HepG2 (cell line): Measurements from ENCODE around the gene MARF1. TPM values are rescaled to one million over a fixed set of nuclear protein-coding genes. Genes with fewer than 3 reads are reported as not detected.

ENCODE experiments used
- BORCS8-MEF2B ChIP-seq: sonication (generic); formaldehyde crosslinking; IDR thresholded peaks from 2 replicates; pipeline ENCODE4 v1.8.0; 2022; ENCODE audit warnings: mild to moderate bottlenecking, missing genetic modification reagents
- ELF3 ChIP-seq: IDR thresholded peaks from 2 replicates; pipeline ENCODE4 v1.6.1; 2016; ENCODE audit warnings: missing genetic modification reagents, missing compliant biosample characterization
- JDP2 ChIP-seq: sonication (generic); formaldehyde crosslinking; IDR thresholded peaks from 2 replicates; pipeline ENCODE4 v1.8.1; 2022; ENCODE audit warnings: missing genetic modification reagents, borderline replicate concordance
- KAT8 ChIP-seq: IDR thresholded peaks from 2 replicates; pipeline ENCODE4 v1.6.1; 2016; ENCODE audit warnings: missing genetic modification reagents, missing compliant biosample characterization
- KLF6 ChIP-seq: IDR thresholded peaks from 2 replicates; pipeline ENCODE4 v1.8.0; 2016; ENCODE audit warnings: missing biosample characterization, missing genetic modification reagents
- MTA3 ChIP-seq: sonication (generic); formaldehyde crosslinking; IDR thresholded peaks from 2 replicates; pipeline ENCODE4 v1.4.0; 2020; ENCODE audit warnings: missing genetic modification reagents
- MZF1 ChIP-seq: sonication (generic); formaldehyde crosslinking; IDR thresholded peaks from 2 replicates; pipeline ENCODE4 v1.8.1; 2023; ENCODE audit warnings: mild to moderate bottlenecking, missing genetic modification reagents, borderline replicate concordance
- SAFB2 ChIP-seq: sonication (generic); formaldehyde crosslinking; IDR thresholded peaks from 2 replicates; pipeline ENCODE4 v1.5.1; 2020; ENCODE audit warnings: missing genetic modification reagents, low read depth, mild to moderate bottlenecking, borderline replicate concordance
- SMAD9 ChIP-seq: sonication (generic); formaldehyde crosslinking; IDR thresholded peaks from 2 replicates; pipeline ENCODE4 v1.5.1; 2020; ENCODE audit warnings: mild to moderate bottlenecking, missing genetic modification reagents
- TEAD2 ChIP-seq: sonication (generic); formaldehyde crosslinking; IDR thresholded peaks from 2 replicates; pipeline ENCODE4 v1.9.0; 2021; ENCODE audit warnings: missing genetic modification reagents
- ZFP82 ChIP-seq: sonication (generic); formaldehyde crosslinking; IDR thresholded peaks from 2 replicates; pipeline ENCODE4 v1.5.1; 2020; ENCODE audit warnings: mild to moderate bottlenecking, missing genetic modification reagents, borderline replicate concordance
- ZFP90 ChIP-seq: sonication (generic); formaldehyde crosslinking; IDR thresholded peaks from 2 replicates; pipeline ENCODE4 v1.8.0; 2022; ENCODE audit warnings: missing genetic modification reagents, mild to moderate bottlenecking, inconsistent platforms, borderline replicate concordance
- ZNF343 ChIP-seq: sonication (generic); formaldehyde crosslinking; IDR thresholded peaks from 2 replicates; pipeline ENCODE4 v1.4.0; 2020; ENCODE audit warnings: mild to moderate bottlenecking, missing genetic modification reagents
- ZNF570 ChIP-seq: sonication (generic); formaldehyde crosslinking; IDR thresholded peaks from 2 replicates; pipeline ENCODE4 v1.4.0; 2020; ENCODE audit warnings: mild to moderate bottlenecking, missing genetic modification reagents, borderline replicate concordance
- ZNF616 ChIP-seq: sonication (generic); formaldehyde crosslinking; IDR thresholded peaks from 2 replicates; pipeline ENCODE4 v1.5.0; 2020; ENCODE audit warnings: low read depth, mild to moderate bottlenecking, missing genetic modification reagents
- ZNF629 ChIP-seq: sonication (generic); formaldehyde crosslinking; conservative IDR thresholded peaks from 2 replicates; pipeline ENCODE4 v1.5.0; 2020; ENCODE audit warnings: missing genetic modification reagents
- ZNF737 ChIP-seq: sonication (generic); formaldehyde crosslinking; IDR thresholded peaks from 2 replicates; pipeline ENCODE4 v1.5.0; 2020; ENCODE audit warnings: missing genetic modification reagents, mild to moderate bottlenecking, borderline replicate concordance
- ZNF761 ChIP-seq: sonication (generic); formaldehyde crosslinking; conservative IDR thresholded peaks from 2 replicates; pipeline ENCODE4 v1.4.0; 2020; ENCODE audit warnings: mild to moderate bottlenecking, missing genetic modification reagents
- ZSCAN30 ChIP-seq: sonication (generic); formaldehyde crosslinking; IDR thresholded peaks from 2 replicates; pipeline ENCODE4 v1.5.0; 2020; ENCODE audit warnings: mild to moderate bottlenecking, missing genetic modification reagents
- polyA plus RNA-seq, 8 experiments: library from polyadenylated mRNA; depleted of rRNA in 3 of 8; stranded (reverse) in 7 of 8; unstranded in 1 of 8; fragments of >200 nt; fragmentation: Illumina TruSeq in 4 of 8; extraction: Trizol in 4 of 8; gene quantifications; 2 replicates each; pipeline versions ENCODE4 v1.2.1 to v1.2.3, GENCODE V29; 2011 to 2016; ENCODE audit warnings: low read depth in 4 of 8, missing spikeins in 1 of 8, mixed read lengths in 1 of 8; ENCODE audit not compliant: insufficient read depth in 1 of 8
- total RNA-seq, 5 experiments: library from RNA; depleted of rRNA; stranded (reverse); fragments of >200 nt; fragmentation: Illumina TruSeq; extraction: Trizol; gene quantifications; 2 replicates each; pipeline ENCODE4 v1.2.3, GENCODE V29; 2016; ENCODE audit warnings: low read depth in 1 of 5
- TF ChIP-seq, protein P1 (sequence below): sonication (generic); formaldehyde crosslinking; IDR thresholded peaks from 2 replicates; pipeline ENCODE4 v1.8.0; 2022; ENCODE audit warnings: mild to moderate bottlenecking, missing genetic modification reagents, borderline replicate concordance
- TF ChIP-seq, protein P2 (sequence below): IDR thresholded peaks from 2 replicates; pipeline ENCODE4 v1.6.1; 2018; ENCODE audit warnings: missing genetic modification reagents, mild to moderate bottlenecking, missing compliant biosample characterization
- TF ChIP-seq, protein P3 (sequence below), 2 experiments: sonication (generic) in 1 of 2; formaldehyde crosslinking in 1 of 2; IDR thresholded peaks; 2 replicates each; pipeline versions ENCODE4 v1.5.1 to v1.6.1; 2011 to 2020; ENCODE audit warnings: borderline replicate concordance in 1 of 2, low read depth in 1 of 2, low read length in 1 of 2, mild to moderate bottlenecking in 1 of 2, missing genetic modification reagents in 1 of 2, moderate library complexity in 1 of 2

MARF1 gene
- total and polyA plus RNA-seq, 2 of the 13 experiments (the other 11 are each of a cell fraction or from before 2014, with no cell fraction given): 8.7 to 20.7 TPM

DNA sequence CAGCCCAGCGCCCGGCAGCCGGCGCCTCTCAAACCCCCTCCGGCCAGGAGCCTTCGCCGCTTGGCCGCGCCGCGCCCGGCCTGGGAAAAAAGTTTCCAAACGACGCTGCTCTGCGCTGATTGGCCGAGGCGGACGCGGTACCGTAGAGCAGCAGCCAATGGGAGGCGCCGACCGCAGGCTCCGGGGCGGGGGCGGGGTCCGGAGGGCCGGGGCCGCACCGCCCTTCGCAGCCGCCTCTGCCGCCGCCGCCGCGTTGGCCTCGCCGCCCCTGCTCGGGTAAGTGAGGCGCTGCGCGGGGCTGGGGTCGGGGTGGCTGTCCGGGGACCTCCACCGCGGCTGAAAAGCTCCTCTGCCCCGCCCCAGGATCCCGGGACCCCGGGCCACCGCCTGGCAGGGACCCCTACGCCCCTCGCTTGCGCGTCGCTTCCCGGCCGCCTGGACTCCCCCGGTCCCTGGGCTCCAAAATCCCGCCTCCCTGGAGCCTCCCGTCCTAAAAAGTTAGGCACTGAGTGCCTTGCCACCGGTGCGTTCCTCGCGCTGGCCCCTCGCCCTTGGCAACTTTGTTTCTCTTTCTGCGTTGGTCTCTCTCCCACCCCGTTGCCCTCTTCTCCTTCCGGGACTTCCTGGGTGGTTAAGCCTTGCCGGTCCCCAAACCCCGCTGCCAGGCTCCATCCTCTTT lies 7.2 kb upstream of the MARF1 start, which contains the start of gene NDE1 (continued):
- TF ChIP-seq ZFP90: no peak; the same call in 1 of the 2 replicates
- 0 out of 2 replicates have a peak, but pooled peaks have one; percentile 69 for TF ChIP-seq ZNF761 (CRISPR knock-in tag)
- no peak for TF ChIP-seq MTA3 (CRISPR knock-in tag)
- peak; percentile 43 for TF ChIP-seq ELF3
- TF ChIP-seq SAFB2 (CRISPR knock-in tag): peak; percentile 95
- no peak for TF ChIP-seq ZSCAN30
- TF ChIP-seq ZNF616 (CRISPR knock-in tag): no peak; the same call in 1 of the 2 replicates
- 0 out of 2 replicates have a peak, but pooled peaks have one; percentile 52 for TF ChIP-seq ZNF570 (CRISPR knock-in tag)
- 0 out of 2 replicates have a peak, but pooled peaks have one; percentile 57 for TF ChIP-seq ZNF737
- TF ChIP-seq SMAD9: no peak; the same call in 1 of the 2 replicates
- TF ChIP-seq JDP2 (CRISPR knock-in tag): peak; percentile 37; the same call in 1 of the 2 replicates
- TF ChIP-seq KLF6 (CRISPR knock-in tag): peak; percentile 80
- peak; percentile 50; the same call in 1 of the 2 replicates for TF ChIP-seq ZNF343
- 0 out of 2 replicates have a peak, but pooled peaks have one; percentile 42 for TF ChIP-seq KAT8
- TF ChIP-seq, protein P1, sequence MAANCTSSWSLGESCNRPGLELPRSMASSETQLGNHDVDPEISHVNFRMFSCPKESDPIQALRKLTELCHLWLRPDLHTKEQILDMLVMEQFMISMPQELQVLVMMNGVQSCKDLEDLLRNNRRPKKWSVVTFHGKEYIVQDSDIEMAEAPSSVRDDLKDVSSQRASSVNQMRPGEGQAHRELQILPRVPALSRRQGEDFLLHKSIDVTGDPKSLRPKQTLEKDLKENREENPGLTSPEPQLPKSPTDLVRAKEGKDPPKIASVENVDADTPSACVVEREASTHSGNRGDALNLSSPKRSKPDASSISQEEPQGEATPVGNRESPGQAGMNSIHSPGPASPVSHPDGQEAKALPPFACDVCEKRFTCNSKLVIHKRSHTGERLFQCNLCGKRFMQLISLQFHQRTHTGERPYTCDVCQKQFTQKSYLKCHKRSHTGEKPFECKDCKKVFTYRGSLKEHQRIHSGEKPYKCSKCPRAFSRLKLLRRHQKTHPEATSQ (CRISPR knock-in tag): no peak
- 0 out of 2 replicates have a peak, but pooled peaks have one; percentile 46 for TF ChIP-seq TEAD2 (CRISPR knock-in tag)
- TF ChIP-seq BORCS8-MEF2B (CRISPR knock-in tag): peak; percentile 34; the same call in 1 of the 2 replicates
- TF ChIP-seq, protein P2, sequence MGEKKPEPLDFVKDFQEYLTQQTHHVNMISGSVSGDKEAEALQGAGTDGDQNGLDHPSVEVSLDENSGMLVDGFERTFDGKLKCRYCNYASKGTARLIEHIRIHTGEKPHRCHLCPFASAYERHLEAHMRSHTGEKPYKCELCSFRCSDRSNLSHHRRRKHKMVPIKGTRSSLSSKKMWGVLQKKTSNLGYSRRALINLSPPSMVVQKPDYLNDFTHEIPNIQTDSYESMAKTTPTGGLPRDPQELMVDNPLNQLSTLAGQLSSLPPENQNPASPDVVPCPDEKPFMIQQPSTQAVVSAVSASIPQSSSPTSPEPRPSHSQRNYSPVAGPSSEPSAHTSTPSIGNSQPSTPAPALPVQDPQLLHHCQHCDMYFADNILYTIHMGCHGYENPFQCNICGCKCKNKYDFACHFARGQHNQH (CRISPR knock-in tag): peak; percentile 38
- TF ChIP-seq, protein P3, sequence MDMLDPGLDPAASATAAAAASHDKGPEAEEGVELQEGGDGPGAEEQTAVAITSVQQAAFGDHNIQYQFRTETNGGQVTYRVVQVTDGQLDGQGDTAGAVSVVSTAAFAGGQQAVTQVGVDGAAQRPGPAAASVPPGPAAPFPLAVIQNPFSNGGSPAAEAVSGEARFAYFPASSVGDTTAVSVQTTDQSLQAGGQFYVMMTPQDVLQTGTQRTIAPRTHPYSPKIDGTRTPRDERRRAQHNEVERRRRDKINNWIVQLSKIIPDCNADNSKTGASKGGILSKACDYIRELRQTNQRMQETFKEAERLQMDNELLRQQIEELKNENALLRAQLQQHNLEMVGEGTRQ (IDR thresholded peaks at IDR 0.05; ENCODE audit: low read depth, low read length): no peak
- TF ChIP-seq, protein P3 (CRISPR knock-in tag; IDR thresholded peaks at IDR 0.05; ENCODE audit: borderline replicate concordance): 0 out of 2 replicates have a peak, but pooled peaks have one; percentile 26
- TF ChIP-seq ZFP82 (CRISPR knock-in tag): peak; percentile 96
- no peak for TF ChIP-seq ZNF629 (CRISPR knock-in tag)
- TF ChIP-seq MZF1 (CRISPR knock-in tag): no peak
